CD4-positive, alpha-beta T cell treated with Interleukin-6 at 100 ng/mL for 8 hours (primary cell): Measurements from ENCODE around the gene COLGALT1.
"Not testable (repeated sequence)": the region's sequence is repeated elsewhere in the genome, so short reads cannot be mapped to it uniquely, and the experiment has no call there.

ENCODE experiments used
- DNase-seq: peaks from one replicate; pipeline ENCODE4 v3.0.0-alpha.2; 2020; ENCODE audit warnings: mixed read lengths, low spot score

COLGALT1 gene

GRCh38 chr19:17562097-17562496 lies 6.6 kb downstream of the COLGALT1 start:
- no peak for DNase-seq

GRCh38 chr19:17562561-17562960 lies 7.1 kb downstream of the COLGALT1 start:
- no peak for DNase-seq

GRCh38 chr19:17564781-17565180 lies 9.3 kb downstream of the COLGALT1 start:
- no peak for DNase-seq

GRCh38 chr19:17565611-17566010 lies 10.2 kb downstream of the COLGALT1 start:
- no peak for DNase-seq

GRCh38 chr19:17567940-17568339 lies 12.5 kb downstream of the COLGALT1 start:
- no peak for DNase-seq

- not testable (repeated sequence) for DNase-seq
Observed at GRCh38 chr19:17570291-17570690, 14.8 kb downstream of the COLGALT1 start.

- DNase-seq: no peak
Observed at GRCh38 chr19:17570791-17571190, 15.3 kb downstream of the COLGALT1 start.

- DNase-seq: no peak
Observed at GRCh38 chr19:17572638-17573037, 17.2 kb downstream of the COLGALT1 start.

- DNase-seq: no peak
Observed at GRCh38 chr19:17575871-17576757, 20.7 kb downstream of the COLGALT1 start.

- DNase-seq: no peak
Observed at GRCh38 chr19:17576758-17577456, 21.5 kb downstream of the COLGALT1 start.

GRCh38 chr19:17577457-17578097 lies 22.1 kb downstream of the COLGALT1 start:
- no peak for DNase-seq

GRCh38 chr19:17579661-17580244 lies 24.3 kb downstream of the COLGALT1 start:
- no peak for DNase-seq

- no peak for DNase-seq
Observed at GRCh38 chr19:17580470-17581144, 25.2 kb downstream of the COLGALT1 start.

- DNase-seq: no peak
Observed at GRCh38 chr19:17581211-17581874, 25.9 kb downstream of the COLGALT1 start.

- DNase-seq: no peak
Observed at GRCh38 chr19:17582613-17583012, 27.2 kb downstream of the COLGALT1 start.

- DNase-seq: no peak
Observed at GRCh38 chr19:17584132-17584531, 28.7 kb downstream of the COLGALT1 start.

- not testable (repeated sequence) for DNase-seq
Observed at GRCh38 chr19:17585395-17585794, 29.9 kb downstream of the COLGALT1 start.

GRCh38 chr19:17590866-17591265 lies 35.4 kb downstream of the COLGALT1 start:
- no peak for DNase-seq

- not testable (repeated sequence) for DNase-seq
Observed at GRCh38 chr19:17594296-17594695, 38.8 kb downstream of the COLGALT1 start.

GRCh38 chr19:17598063-17598462 lies 42.6 kb downstream of the COLGALT1 start:
- not testable (repeated sequence) for DNase-seq

- DNase-seq: no peak
Observed at GRCh38 chr19:17598953-17599352, 43.5 kb downstream of the COLGALT1 start.
